GM12878 (cell line): ENCODE results near the gene PAPPA. TPM values are rescaled to one million over a fixed set of nuclear protein-coding genes. Genes with fewer than 3 reads are reported as not detected.

ENCODE experiments used
- ATAC-seq: fragments of 200-7000 bp; cut with Tn5 transposase; 3 replicates; pipeline ENCODE4 v1.9.1; 2020; ENCODE audit warnings: mild to moderate bottlenecking, moderate library complexity
- BruUV-seq: library from RNA; stranded (reverse); fragments of 400-500 nt; replicated peaks from 2 replicates; lab custom pipeline; 2021; lab: Mats Ljungman, UMichigan
- CTCF ChIA-PET: fragments of 300-600 bp; sonication (Branson Sonifier 250); formaldehyde crosslinking; extraction: SDS; loops from one replicate; lab custom pipeline; 2021; ENCODE audit warnings: inconsistent platforms; lab: Yijun Ruan, JAX
- POLR2A ChIA-PET: fragments of 350-600 bp; formaldehyde crosslinking; extraction: SDS; loops from one replicate; lab custom pipeline; 2021; ENCODE audit warnings: inconsistent platforms; lab: Charles Lee
- RAD21 ChIA-PET: fragments of 300-600 bp; sonication (Branson Sonifier 250); formaldehyde crosslinking; loops from one replicate; lab custom pipeline; 2023; ENCODE audit warnings: antibody characterized with exemption; ENCODE audit not compliant: unreplicated experiment; lab: Charles Lee
- SMC1A ChIA-PET: fragments of 300-600 bp; sonication (Branson Sonifier 250); formaldehyde crosslinking; loops from one replicate; lab custom pipeline; 2023; ENCODE audit not compliant: unreplicated experiment, uncharacterized antibody; lab: Charles Lee
- DNase-seq: peaks from one replicate; pipeline ENCODE4 v3.0.0-alpha.2; 2011; ENCODE audit warnings: low read depth, low spot score
- FAIRE-seq: peaks from 3 replicates; lab custom pipeline; 2011; peaks lifted over from hg19 to GRCh38; lab: Jason Lieb, UNC
- H2AFZ ChIP-seq: 2 replicates; pipeline ENCODE4 v1.6.0; 2011; ENCODE audit warnings: low read depth, low read length, control low read depth; ENCODE audit not compliant: control insufficient read depth
- H3K27ac ChIP-seq: 2 replicates; pipeline ENCODE4 v1.5.1; 2011; ENCODE audit warnings: control low read depth; ENCODE audit not compliant: control insufficient read depth, insufficient read depth
- H3K27me3 ChIP-seq, 2 experiments: replicated peaks in 1 of 2; 2 replicates each; pipeline versions ENCODE4 v1.6.0 to v1.6.1; 2011; ENCODE audit warnings: low read length in 1 of 2; ENCODE audit not compliant: control insufficient read depth in 2 of 2, insufficient read depth in 2 of 2
- H3K36me3 ChIP-seq, 2 experiments: 2 replicates each; pipeline ENCODE4 v1.5.1; 2011; ENCODE audit warnings: low read length in 1 of 2; ENCODE audit not compliant: control insufficient read depth in 2 of 2, insufficient read depth in 2 of 2
- H3K4me1 ChIP-seq: 2 replicates; pipeline ENCODE4 v1.6.1; 2011; ENCODE audit warnings: mild to moderate bottlenecking, low read length, moderate library complexity, mixed read lengths; ENCODE audit not compliant: control insufficient read depth, insufficient read depth
- H3K4me2 ChIP-seq: 2 replicates; pipeline ENCODE4 v1.6.0; 2011; ENCODE audit warnings: control low read depth; ENCODE audit not compliant: control insufficient read depth, insufficient read depth
- H3K4me3 ChIP-seq: fragments of 200-600 bp; sonication (generic); 2 replicates; pipeline ENCODE4 v1.5.1; 2016
- H3K79me2 ChIP-seq: 2 replicates; pipeline ENCODE4 v1.6.0; 2011; ENCODE audit warnings: low read length; ENCODE audit not compliant: control insufficient read depth, insufficient read depth
- H3K9ac ChIP-seq: 2 replicates; pipeline ENCODE4 v1.8.0; 2011; ENCODE audit warnings: low read length, control low read depth, mixed read lengths; ENCODE audit not compliant: control insufficient read depth, insufficient read depth
- H3K9me3 ChIP-seq: replicated peaks from 3 replicates; pipeline ENCODE4 v1.5.1; 2011; ENCODE audit warnings: mild to moderate bottlenecking, low read length; ENCODE audit not compliant: control insufficient read depth, insufficient read depth
- H4K20me1 ChIP-seq: 2 replicates; pipeline ENCODE4 v1.6.0; 2011; ENCODE audit not compliant: control insufficient read depth, insufficient read depth
- BMI1 ChIP-seq: fragments of 450-650 bp; IDR thresholded peaks from 2 replicates; pipeline ENCODE4 v1.6.1; 2016; ENCODE audit warnings: mild to moderate bottlenecking, moderate library complexity, borderline replicate concordance
- DPF2 ChIP-seq: fragments of 450-650 bp; IDR thresholded peaks from 2 replicates; pipeline ENCODE4 v1.6.1; 2017; ENCODE audit warnings: mild to moderate bottlenecking
- ETV6 ChIP-seq, 2 experiments: fragments of 450-650 bp in 1 of 2; IDR thresholded peaks in 1 of 2; conservative IDR thresholded peaks in 1 of 2; 2 replicates each; pipeline ENCODE4 v1.6.1; 2014; ENCODE audit warnings: antibody characterized with exemption in 1 of 2, borderline replicate concordance in 1 of 2, low read depth in 1 of 2, mild to moderate bottlenecking in 1 of 2, moderate library complexity in 1 of 2
- FOXK2 ChIP-seq: fragments of 450-650 bp; IDR thresholded peaks from 2 replicates; pipeline ENCODE4 v1.6.1; 2017; ENCODE audit warnings: mild to moderate bottlenecking, moderate library complexity
- HDAC6 ChIP-seq: fragments of 200-600 bp; sonication (generic); IDR thresholded peaks from one replicate; pipeline ENCODE4 v1.8.0; 2017; ENCODE audit warnings: antibody characterized with exemption; ENCODE audit not compliant: unreplicated experiment
- RUNX3 ChIP-seq: IDR thresholded peaks from 2 replicates; pipeline ENCODE4 v1.6.1; 2012; ENCODE audit warnings: low read length, inconsistent platforms
- STAT1 ChIP-seq: fragments of 450-650 bp; conservative IDR thresholded peaks from 2 replicates; pipeline ENCODE4 v1.6.1; 2014; ENCODE audit warnings: antibody characterized with exemption, mild to moderate bottlenecking
- STAT3 ChIP-seq: IDR thresholded peaks from 2 replicates; pipeline ENCODE4 v1.6.1; 2011; ENCODE audit warnings: low read depth, low read length, improper control_type of control experiment
- TCF3 ChIP-seq: IDR thresholded peaks from 2 replicates; pipeline ENCODE4 v1.6.1; 2012; ENCODE audit warnings: low read depth, mild to moderate bottlenecking, low read length, borderline replicate concordance; ENCODE audit not compliant: insufficient read depth
- ZNF384 ChIP-seq: IDR thresholded peaks from 2 replicates; pipeline ENCODE4 v1.6.1; 2012; ENCODE audit warnings: low read depth, mild to moderate bottlenecking, low read length, improper control_type of control experiment, borderline replicate concordance
- WGBS: methylation state at CpG from one replicate; pipeline ENCODE4 v1.1.6; 2016; ENCODE audit warnings: low lambda C conversion rate; ENCODE audit not compliant: insufficient replicate concordance, insufficient coverage; ENCODE audit errors: missing lambda C conversion rate; 5-methylcytosine and 5-hydroxymethylcytosine counted together
- in situ Hi-C: fragments of 300-500 bp; cut with MboI; formaldehyde crosslinking; loops from 9 replicates; pipeline ENCODE4 v1.14.3; 2018; ENCODE audit warnings: mixed read lengths
- intact Hi-C: fragments of 100-400 bp; cut with micrococcal nuclease; formaldehyde crosslinking; loops from one replicate; pipeline ENCODE4 v1.14.2; 2022; ENCODE audit not compliant: unreplicated experiment
- polyA plus RNA-seq, 11 experiments: library from polyadenylated mRNA; depleted of rRNA in 4 of 11; unstranded in 6 of 11; stranded (reverse) in 5 of 11; fragments of >200 nt; fragmentation: Nextera tagmentation in 4 of 11; fragmentation: Illumina TruSeq in 1 of 11; extraction: Ambion mirVana in 4 of 11; extraction: Trizol in 1 of 11; gene quantifications; 1 replicate in 1 of 11; 2 replicates in 10 of 11; pipeline versions ENCODE4 v1.2.1 to v1.2.3, GENCODE V29; 2011 to 2016; ENCODE audit warnings: inconsistent platforms in 2 of 11, missing spikeins in 2 of 11, low read depth in 1 of 11
- total RNA-seq, 4 experiments: library from RNA; depleted of rRNA in 3 of 4; stranded (reverse); fragments of >200 nt in 3 of 4; fragmentation: Illumina TruSeq in 1 of 4; extraction: Trizol in 1 of 4; gene quantifications; 2 replicates each; pipeline versions ENCODE4 v1.2.1 to v1.2.3, GENCODE V29; 2013 to 2021
- TF ChIP-seq, protein P1 (sequence below): fragments of 150-350 bp; IDR thresholded peaks from 2 replicates; pipeline ENCODE4 v1.6.1; 2014; ENCODE audit warnings: mild to moderate bottlenecking, low read depth, low read length
- TF ChIP-seq, protein P2 (sequence below): fragments of 450-650 bp; IDR thresholded peaks from 2 replicates; pipeline ENCODE4 v1.6.1; 2017; ENCODE audit warnings: low read depth, mild to moderate bottlenecking, moderate library complexity

PAPPA gene
- total and polyA plus RNA-seq, 10 of the 15 experiments (the other 5 are each of a cell fraction or from before 2014, with no cell fraction given): under 0.01 to 0.19 (median 0.02) TPM; not detected in 4

DNA sequence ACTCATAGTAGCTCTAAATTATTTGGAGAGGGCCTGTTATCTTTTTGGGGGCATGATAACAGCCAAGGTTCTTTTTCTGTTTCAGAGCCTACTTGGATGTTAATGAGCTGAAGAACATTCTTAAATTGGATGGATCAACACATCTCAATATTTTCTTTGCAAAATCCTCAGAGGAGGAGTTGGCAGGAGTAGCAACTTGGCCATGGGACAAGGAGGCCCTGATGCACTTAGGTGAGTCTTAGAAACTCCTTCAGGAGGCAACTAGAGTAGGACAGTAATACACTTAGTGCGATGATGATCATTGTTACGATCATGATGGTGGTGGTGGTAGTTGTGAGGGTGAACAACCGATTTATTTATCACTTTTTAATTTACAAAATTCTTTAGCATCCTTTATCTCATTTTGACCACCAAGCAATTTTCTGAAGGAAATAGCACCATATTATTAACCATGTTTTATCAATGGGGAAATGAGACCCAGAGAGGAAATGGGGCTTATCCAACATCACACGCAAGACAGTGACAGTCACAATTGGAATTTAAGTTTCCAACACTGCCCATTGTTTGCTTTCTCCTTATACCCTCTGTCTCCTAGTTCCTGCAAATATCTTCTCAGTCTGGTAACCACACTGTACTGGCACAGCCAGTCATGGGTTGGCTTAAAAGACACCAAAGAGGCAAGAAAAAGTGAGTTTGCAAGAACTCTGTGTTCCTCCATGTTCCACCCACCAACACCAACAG is 54.0 kb downstream of the PAPPA start:
- no peak for TF ChIP-seq TCF3
- no peak for TF ChIP-seq HDAC6
- no peak for TF ChIP-seq RUNX3
- TF ChIP-seq, protein P1, sequence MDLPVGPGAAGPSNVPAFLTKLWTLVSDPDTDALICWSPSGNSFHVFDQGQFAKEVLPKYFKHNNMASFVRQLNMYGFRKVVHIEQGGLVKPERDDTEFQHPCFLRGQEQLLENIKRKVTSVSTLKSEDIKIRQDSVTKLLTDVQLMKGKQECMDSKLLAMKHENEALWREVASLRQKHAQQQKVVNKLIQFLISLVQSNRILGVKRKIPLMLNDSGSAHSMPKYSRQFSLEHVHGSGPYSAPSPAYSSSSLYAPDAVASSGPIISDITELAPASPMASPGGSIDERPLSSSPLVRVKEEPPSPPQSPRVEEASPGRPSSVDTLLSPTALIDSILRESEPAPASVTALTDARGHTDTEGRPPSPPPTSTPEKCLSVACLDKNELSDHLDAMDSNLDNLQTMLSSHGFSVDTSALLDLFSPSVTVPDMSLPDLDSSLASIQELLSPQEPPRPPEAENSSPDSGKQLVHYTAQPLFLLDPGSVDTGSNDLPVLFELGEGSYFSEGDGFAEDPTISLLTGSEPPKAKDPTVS: no peak
- no peak for TF ChIP-seq BMI1
- no peak for TF ChIP-seq STAT1
- TF ChIP-seq, protein P2, sequence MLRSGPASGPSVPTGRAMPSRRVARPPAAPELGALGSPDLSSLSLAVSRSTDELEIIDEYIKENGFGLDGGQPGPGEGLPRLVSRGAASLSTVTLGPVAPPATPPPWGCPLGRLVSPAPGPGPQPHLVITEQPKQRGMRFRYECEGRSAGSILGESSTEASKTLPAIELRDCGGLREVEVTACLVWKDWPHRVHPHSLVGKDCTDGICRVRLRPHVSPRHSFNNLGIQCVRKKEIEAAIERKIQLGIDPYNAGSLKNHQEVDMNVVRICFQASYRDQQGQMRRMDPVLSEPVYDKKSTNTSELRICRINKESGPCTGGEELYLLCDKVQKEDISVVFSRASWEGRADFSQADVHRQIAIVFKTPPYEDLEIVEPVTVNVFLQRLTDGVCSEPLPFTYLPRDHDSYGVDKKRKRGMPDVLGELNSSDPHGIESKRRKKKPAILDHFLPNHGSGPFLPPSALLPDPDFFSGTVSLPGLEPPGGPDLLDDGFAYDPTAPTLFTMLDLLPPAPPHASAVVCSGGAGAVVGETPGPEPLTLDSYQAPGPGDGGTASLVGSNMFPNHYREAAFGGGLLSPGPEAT: no peak
- no peak for TF ChIP-seq STAT3
- TF ChIP-seq ZNF384: no peak
- no peak for TF ChIP-seq FOXK2
- no peak for TF ChIP-seq ETV6 (conservative IDR thresholded peaks at IDR 0.05 in 1 of 2, IDR thresholded peaks at IDR 0.05 in 1 of 2; ENCODE audit: borderline replicate concordance in 1 of 2, low read depth in 1 of 2)
- TF ChIP-seq DPF2: no peak
- TF ChIP-seq, all 136 proteins: peak for 0
- H3K36me3 ChIP-seq: no peaks in the 10 kb centered on the region
- H3K27me3 ChIP-seq: no peaks in the 10 kb centered on the region
- ATAC-seq (no peak), DNase-seq (no peak), FAIRE-seq (no peak)
- no peaks in the 10 kb centered on the region for H3K4me1 ChIP-seq
- ChIA-PET POLR2A (no interaction called here), RAD21 (interaction anchor here (0.6 kb wide), 1 partner anchor 147 kb away, joined by 3 read pairs; no protein-coding TSS in a partner anchor), CTCF (no interaction called here), SMC1A (no interaction called here)
- intact Hi-C loops (no loop called here), in situ Hi-C loops (no loop called here)
- no peak overlapping the region for H3K27ac ChIP-seq
- H4K20me1 ChIP-seq: no peaks in the 10 kb centered on the region
- no peaks in the 10 kb centered on the region for H3K79me2 ChIP-seq
- no peak overlapping the region for H3K4me2 ChIP-seq
- no peak overlapping the region for H3K4me3 ChIP-seq
- H3K9me3 ChIP-seq: no peaks in the 10 kb centered on the region
- H3K9ac ChIP-seq: no peak overlapping the region
- H2AFZ ChIP-seq: no peak overlapping the region
- WGBS: 45% methylated on average over 4 of the region's 4 CpGs
- BruUV-seq: no TSS peak
